ENCODE measurements around the gene ERFE.

Gene ERFE

DNA sequence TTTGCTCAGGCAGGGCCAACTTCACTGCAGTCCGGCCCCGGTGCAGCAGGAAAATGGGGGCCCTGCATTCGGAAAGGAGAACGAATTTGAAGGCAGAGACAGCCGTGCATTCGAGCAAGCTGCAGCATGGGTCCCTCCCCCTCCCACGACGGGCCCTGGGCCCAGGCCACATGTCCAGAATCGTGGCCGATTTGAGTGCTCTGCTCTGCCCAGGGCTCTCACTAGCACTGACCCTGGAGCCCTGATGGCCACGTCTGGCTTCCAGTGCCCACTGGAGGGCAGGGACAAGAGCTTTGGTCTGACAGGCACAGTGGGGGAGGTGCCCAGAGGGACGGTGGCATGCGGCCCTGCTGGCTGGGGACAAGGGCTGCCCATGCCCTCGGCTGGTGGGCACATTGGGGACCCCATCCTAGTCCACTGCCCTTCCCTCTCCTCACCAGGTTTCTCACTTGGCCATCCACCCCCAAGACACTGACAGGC is 34.7 kb upstream of the ERFE start:
- Histone ChIP-seq H3K4me2 (ENCODE audit: low read depth, low read length) (no peak overlapping the region), H2AFZ (ENCODE audit: low read length) (no peak overlapping the region), H3K36me3 (replicated peaks; ENCODE audit: insufficient read depth, low read length) (no peaks in the 10 kb centered on the region), H3K9me2 (replicated peaks; ENCODE audit: insufficient read depth, low read length) (no peaks in the 10 kb centered on the region), H3K27me3 (replicated peaks; ENCODE audit: insufficient read depth, low read length) (no peaks in the 10 kb centered on the region; the same call in 1 of the 2 replicates), H4K20me1 (ENCODE audit: insufficient read depth, low read length) (no peaks in the 10 kb centered on the region), H3F3A (ENCODE audit: insufficient read depth, low read length) (no peaks in the 10 kb centered on the region), H3K79me2 (ENCODE audit: low read length) (no peaks in the 10 kb centered on the region), H3K9me3 (replicated peaks; ENCODE audit: insufficient read depth, low read length) (no peaks in the 10 kb centered on the region), H3K4me1 (ENCODE audit: low read length) (no peaks in the 10 kb centered on the region), H3K27ac (ENCODE audit: low read length) (no peak overlapping the region), H3K4me3 (ENCODE audit: low read length) (no peak overlapping the region), H3K9ac (ENCODE audit: low read length) (no peak overlapping the region)
- TF ChIP-seq, protein P1, sequence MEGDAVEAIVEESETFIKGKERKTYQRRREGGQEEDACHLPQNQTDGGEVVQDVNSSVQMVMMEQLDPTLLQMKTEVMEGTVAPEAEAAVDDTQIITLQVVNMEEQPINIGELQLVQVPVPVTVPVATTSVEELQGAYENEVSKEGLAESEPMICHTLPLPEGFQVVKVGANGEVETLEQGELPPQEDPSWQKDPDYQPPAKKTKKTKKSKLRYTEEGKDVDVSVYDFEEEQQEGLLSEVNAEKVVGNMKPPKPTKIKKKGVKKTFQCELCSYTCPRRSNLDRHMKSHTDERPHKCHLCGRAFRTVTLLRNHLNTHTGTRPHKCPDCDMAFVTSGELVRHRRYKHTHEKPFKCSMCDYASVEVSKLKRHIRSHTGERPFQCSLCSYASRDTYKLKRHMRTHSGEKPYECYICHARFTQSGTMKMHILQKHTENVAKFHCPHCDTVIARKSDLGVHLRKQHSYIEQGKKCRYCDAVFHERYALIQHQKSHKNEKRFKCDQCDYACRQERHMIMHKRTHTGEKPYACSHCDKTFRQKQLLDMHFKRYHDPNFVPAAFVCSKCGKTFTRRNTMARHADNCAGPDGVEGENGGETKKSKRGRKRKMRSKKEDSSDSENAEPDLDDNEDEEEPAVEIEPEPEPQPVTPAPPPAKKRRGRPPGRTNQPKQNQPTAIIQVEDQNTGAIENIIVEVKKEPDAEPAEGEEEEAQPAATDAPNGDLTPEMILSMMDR (IDR thresholded peaks at IDR 0.05; ENCODE audit: low read length), result no peak
- TF ChIP-seq EZH2phosphoT487 (IDR thresholded peaks at IDR 0.05; ENCODE audit: low read length) (no peak), EZH2 (optimal IDR thresholded peaks at IDR 0.05; ENCODE audit: low read depth, low read length) (no peak)
- DNase-seq, result no peak

DNA sequence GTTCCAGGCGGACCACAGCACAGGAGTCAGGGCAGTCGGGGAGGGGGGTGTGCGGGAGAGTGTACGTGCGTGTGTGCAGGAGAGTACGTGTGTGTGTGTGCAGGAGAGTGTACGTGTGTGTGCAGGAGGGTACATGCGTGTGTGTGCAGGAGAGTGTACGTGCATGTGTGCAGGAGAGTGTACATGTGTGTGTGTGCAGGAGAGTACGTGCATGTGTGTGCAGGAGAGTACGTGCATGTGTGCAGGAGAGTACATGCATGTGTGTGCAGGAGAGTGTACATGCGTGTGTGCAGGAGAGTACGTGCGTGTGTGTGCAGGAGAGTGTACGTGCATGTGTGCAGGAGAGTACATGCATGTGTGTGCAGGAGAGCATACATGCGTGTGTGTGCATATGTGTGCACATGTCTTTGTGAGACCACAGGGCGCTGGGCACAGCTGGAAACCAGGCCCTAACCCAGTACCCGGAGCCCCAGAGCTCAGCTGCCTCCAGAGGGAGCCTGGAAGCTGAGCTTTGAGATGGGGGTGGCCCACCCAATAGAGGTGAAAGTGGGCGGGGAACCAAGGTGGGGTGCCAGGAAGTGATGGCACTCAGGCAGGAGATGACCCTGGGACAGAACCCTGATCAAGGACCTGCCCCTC is 34.2 kb upstream of the ERFE start:
- H3K79me2 ChIP-seq (ENCODE audit: low read length), result no peaks in the 10 kb centered on the region
- H3K4me2 ChIP-seq (ENCODE audit: low read depth, low read length), result no peak overlapping the region
- no peak overlapping the region for H2AFZ ChIP-seq (ENCODE audit: low read length)
- H3F3A ChIP-seq (ENCODE audit: insufficient read depth, low read length), result no peaks in the 10 kb centered on the region
- no peaks in the 10 kb centered on the region for H3K9me2 ChIP-seq (replicated peaks; ENCODE audit: insufficient read depth, low read length)
- H3K27ac ChIP-seq (ENCODE audit: low read length), result no peak overlapping the region
- no peak for DNase-seq
- TF ChIP-seq EZH2phosphoT487 (IDR thresholded peaks at IDR 0.05; ENCODE audit: low read length), result no peak
- TF ChIP-seq EZH2 (optimal IDR thresholded peaks at IDR 0.05; ENCODE audit: low read depth, low read length), result no peak
- TF ChIP-seq, protein P1 (IDR thresholded peaks at IDR 0.05; ENCODE audit: low read length), result no peak
- H3K9me3 ChIP-seq (replicated peaks; ENCODE audit: insufficient read depth, low read length), result no peaks in the 10 kb centered on the region
- no peak overlapping the region for H3K9ac ChIP-seq (ENCODE audit: low read length)
- H3K4me1 ChIP-seq (ENCODE audit: low read length), result no peaks in the 10 kb centered on the region
- no peaks in the 10 kb centered on the region for H4K20me1 ChIP-seq (ENCODE audit: insufficient read depth, low read length)
- no peaks in the 10 kb centered on the region; the same call in 1 of the 2 replicates for H3K27me3 ChIP-seq (replicated peaks; ENCODE audit: insufficient read depth, low read length)
- no peak overlapping the region for H3K4me3 ChIP-seq (ENCODE audit: low read length)
- H3K36me3 ChIP-seq (replicated peaks; ENCODE audit: insufficient read depth, low read length), result no peaks in the 10 kb centered on the region

DNA sequence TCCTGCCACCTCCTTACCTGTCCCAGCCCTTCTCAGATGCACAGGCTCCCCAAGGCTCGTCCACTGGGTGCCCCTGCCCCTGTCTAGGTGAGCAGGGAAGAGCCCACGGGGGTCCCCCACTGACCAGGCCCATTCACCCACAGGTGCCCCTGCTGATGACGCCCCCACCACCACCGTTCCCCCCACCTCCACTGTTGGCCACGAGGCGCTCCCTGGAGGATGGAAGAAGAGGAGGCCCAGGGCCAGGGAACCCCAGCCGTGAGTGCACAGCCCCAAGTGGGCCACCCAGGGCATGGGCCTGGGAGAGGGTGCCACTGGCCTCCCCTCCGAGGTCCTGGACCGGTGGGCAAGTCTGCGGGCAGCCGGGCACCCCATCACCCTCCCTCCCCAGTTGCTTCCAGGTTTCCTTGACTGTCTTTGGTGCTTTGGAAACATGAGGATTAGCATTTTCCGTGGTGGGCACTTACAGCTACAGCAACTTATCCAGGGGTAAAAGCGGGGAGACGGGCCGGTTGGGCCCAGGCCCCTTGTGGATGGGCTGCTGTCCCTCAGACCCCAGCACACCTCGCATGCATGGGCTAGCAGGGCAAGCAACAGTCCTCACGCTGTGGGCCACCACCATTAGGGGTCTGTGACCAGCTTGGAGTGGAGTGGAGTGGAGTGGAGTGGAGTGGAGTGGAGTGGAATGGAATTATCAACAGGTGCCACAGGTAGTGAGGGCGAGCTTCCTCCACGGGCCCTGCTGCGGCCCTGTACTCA is 33.5 kb upstream of the ERFE start:
- no peaks in the 10 kb centered on the region for H4K20me1 ChIP-seq (ENCODE audit: insufficient read depth, low read length)
- DNase-seq, result no peak
- H2AFZ ChIP-seq (ENCODE audit: low read length), result no peak overlapping the region
- H3K36me3 ChIP-seq (replicated peaks; ENCODE audit: insufficient read depth, low read length), result no peaks in the 10 kb centered on the region
- H3F3A ChIP-seq (ENCODE audit: insufficient read depth, low read length), result no peaks in the 10 kb centered on the region
- H3K4me3 ChIP-seq (ENCODE audit: low read length), result no peak overlapping the region
- H3K79me2 ChIP-seq (ENCODE audit: low read length), result no peaks in the 10 kb centered on the region
- no peaks in the 10 kb centered on the region for H3K4me1 ChIP-seq (ENCODE audit: low read length)
- no peaks in the 10 kb centered on the region; the same call in 1 of the 2 replicates for H3K27me3 ChIP-seq (replicated peaks; ENCODE audit: insufficient read depth, low read length)
- no peaks in the 10 kb centered on the region for H3K9me3 ChIP-seq (replicated peaks; ENCODE audit: insufficient read depth, low read length)
- TF ChIP-seq EZH2 (optimal IDR thresholded peaks at IDR 0.05; ENCODE audit: low read depth, low read length) (no peak), EZH2phosphoT487 (IDR thresholded peaks at IDR 0.05; ENCODE audit: low read length) (no peak)
- TF ChIP-seq, protein P1 (IDR thresholded peaks at IDR 0.05; ENCODE audit: low read length), result no peak
- no peak overlapping the region for H3K9ac ChIP-seq (ENCODE audit: low read length)
- no peaks in the 10 kb centered on the region for H3K9me2 ChIP-seq (replicated peaks; ENCODE audit: insufficient read depth, low read length)
- no peak overlapping the region for H3K27ac ChIP-seq (ENCODE audit: low read length)
- no peak overlapping the region for H3K4me2 ChIP-seq (ENCODE audit: low read depth, low read length)
